Kidney tubule cell (primary cell): Measurements from ENCODE around the gene INKA2.

Source experiments
- DNase-seq: peaks from one replicate; pipeline ENCODE4 v3.0.0-alpha.2; 2018; ENCODE audit warnings: low spot score

Gene INKA2

DNA sequence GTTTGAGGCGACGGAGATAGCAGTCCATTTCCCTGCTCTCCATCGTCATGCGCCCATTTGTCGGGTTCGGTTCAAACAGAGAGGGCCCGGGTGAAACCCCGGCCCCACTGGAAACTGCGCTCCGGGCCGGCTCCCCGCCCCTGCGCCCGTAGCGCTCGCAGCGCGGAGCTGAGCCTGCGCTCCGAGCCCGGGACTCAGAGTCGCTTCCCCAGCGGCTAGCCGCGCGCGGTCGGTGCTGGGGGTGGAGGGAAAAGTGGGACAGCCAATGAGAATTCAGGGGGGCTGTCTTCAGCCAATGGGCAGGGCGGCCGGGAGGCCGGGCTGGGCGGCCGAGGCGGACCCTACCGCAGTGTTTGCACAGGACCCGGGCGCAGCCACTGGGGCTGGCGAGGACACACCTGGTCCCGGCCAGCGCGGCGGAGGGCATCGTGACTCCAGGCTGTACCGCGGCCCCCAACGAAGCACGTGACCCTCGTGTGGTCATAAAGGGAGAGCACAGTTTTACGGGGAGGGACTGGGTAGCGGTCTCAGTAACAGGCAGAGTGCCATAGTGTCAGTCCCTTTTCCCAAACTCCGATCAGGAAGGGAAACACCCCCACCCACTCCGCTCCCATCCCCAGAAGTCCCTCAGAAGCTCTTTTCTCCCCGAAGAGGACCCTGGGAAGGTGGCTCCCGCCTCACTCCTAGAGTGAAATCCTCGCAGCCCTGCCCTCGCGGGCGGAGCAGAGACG lies at the start of gene INKA2:
Gene INKA2 (minus strand): TSS at position 202 of the 731 bp plus-strand sequence. CDS start 153 bp downstream, at position 49.
- peak; percentile 88 for DNase-seq

DNA sequence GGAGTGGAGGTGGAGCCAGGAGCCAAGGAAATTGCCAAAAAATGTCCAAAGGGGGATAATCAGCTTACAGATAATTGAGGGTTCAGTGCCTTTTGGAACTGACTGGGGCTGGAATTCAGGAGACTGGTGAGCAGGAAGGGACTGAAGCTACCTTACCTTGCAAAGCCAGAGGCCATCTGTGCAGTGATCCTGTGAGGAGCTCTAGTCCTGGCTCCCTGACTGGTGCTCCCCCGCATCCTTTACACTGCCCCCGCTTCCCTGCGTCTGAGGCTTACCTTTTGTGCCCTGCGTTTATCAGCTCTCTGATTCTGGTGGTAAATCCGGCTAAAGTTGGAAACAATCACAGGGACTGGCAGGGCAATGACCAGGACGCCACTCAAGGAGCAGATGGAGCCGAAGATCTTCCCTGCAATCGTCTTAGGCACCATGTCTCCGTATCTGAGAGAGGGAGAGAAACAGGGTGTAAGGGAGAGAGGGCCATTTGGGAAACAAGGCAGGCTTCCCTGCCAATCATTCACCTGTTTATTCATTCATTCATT lies 47.5 kb upstream of the INKA2 start:
- DNase-seq, result no peak

DNA sequence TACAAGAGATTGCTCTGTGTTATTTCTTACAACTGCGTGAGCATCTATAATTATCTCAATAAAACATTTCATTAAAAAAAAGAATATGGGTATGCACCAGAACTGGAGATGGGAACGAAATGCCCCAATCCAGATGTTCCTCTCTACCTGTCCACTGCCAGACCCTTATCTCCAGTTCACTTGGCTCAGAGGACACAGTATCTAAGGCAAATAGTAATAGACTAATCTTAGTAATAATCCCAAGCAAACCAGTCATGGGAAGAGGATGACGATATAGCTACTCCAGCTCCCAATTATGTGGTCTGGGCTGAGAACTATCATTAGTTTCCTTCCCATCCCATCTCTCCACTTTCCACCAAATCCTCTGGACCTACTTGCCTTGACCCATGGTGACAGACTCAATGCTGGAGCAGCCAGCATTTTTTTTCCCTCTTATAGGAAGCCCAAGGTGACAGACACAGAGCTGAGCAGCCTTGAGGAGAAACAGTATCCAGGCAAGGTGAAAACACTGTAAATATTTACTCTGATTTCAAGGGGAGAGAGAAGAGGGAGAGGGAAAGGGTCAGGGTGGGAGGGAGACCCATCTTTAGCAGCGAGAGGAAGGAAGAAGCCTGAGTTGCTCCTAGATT lies 45.2 kb upstream of the INKA2 start:
- no peak for DNase-seq

DNA sequence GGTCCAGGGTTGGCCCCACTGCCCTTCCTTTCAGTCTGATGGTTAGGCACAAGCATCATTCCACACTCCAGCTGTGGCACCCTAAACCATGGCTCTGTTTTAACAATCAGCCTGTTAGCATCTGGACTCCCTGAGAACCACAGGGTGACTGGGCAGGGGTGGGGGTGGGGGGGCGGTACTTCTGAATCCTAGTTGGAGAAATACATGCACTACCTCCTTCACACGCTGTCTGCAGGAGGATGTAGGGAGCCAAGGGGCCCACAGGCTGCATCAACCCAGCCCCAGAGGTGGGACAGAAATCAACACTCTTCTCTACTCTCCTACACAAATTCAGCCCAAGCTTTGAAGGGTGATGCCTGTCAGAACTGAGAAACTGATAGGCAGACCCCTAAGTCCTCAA lies 40.4 kb upstream of the INKA2 start:
- DNase-seq, result no peak

DNA sequence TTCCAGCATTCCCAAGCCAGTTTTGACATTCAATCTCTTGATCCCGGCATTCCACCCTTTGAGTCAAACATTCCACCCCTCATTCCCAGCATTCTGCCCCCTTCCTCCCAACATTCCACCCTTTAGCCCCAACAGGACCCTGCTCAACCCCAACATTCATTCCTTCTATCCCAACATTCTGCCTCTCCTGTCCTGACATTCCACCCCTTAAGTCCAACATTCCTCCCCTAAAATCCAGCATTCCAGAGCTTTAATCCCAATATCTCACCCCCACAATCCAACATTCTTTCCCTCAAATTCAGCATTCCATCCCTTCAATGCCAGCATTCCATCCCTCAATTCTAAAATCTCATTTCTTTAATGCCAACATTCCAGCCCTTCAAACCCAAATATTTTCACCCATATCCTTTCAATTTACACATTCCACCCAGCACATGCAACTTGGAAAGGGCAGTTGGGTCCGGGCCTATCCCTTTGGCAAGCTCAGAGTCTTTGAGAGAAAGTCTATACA lies 39.4 kb upstream of the INKA2 start:
- DNase-seq, result no peak

DNA sequence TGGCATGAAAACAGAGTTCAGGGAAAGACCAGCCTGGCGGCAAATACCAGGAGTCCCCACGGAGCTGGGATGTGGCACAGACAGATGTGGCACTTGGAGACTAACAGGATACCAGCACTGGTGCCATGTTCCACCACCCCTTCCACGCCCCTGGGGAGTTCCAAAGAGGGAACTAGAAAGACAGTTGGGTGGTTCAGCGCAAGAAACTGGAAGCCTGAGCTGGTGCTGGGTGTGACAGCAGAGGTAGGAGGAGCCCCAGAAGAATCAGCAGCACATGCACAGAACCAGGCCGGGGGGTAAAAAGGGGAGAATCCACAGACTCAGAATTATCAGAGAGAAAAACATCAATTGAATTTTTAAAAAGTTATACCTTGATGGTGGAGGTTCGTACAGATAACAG lies 38.9 kb upstream of the INKA2 start:
- DNase-seq, result no peak

DNA sequence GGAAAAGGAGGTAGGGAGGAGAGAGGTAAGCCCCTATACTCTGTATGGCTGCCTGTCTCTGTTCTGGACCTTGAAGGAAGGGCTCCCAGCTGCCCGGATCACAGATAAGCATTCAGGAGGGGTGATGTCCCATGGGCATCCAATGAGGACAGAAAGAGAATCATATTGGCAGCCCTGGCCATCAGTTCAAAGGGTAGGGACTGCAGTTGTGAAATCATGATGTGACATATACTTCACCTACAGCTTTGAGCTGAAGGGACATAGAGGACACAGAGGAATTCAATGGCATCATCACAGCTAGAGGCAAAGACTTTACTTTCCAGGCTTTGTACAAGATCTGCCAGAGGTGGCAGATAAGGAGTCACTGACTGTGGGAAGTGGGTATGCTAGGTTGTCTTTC lies 38.1 kb upstream of the INKA2 start:
- no peak for DNase-seq

DNA sequence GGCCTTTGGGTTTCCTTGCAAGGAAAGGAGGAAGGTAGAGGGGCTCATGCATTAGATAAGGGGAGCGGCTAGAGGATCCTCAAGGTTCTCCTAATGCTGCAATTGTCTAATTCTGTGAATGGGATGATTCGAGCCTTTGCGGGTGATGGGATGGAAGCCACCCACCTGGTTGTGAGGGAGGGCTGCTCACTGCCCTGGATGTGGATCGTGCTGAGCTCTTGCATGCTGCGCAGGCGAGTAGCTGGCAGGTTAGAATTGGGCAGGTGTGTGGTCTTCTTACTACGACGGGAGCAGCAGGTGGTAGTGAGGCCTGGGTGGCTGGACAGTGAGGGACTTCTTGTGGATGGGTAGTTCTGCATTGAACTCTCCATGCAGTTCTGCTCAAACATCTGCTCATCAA lies 37.7 kb upstream of the INKA2 start:
- DNase-seq, result no peak

DNA sequence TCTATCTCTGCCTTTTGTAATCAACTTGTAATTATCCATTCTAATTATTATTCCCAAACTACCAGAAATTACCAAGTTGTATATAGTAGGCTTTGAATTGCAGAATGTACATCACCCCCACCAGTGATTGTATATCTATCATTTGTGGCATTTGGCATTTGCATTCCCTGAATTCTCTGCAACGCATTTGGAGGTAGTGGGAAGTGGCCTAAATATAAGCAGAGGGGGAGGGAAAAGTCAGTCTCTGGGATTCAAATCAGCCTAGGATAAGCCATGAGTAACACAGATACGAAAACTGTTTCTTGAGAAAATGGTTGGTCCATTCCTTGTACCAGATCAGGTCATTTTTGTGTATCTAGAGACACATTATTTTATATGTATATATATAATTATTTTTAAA lies 37.2 kb upstream of the INKA2 start:
- DNase-seq, result no peak

DNA sequence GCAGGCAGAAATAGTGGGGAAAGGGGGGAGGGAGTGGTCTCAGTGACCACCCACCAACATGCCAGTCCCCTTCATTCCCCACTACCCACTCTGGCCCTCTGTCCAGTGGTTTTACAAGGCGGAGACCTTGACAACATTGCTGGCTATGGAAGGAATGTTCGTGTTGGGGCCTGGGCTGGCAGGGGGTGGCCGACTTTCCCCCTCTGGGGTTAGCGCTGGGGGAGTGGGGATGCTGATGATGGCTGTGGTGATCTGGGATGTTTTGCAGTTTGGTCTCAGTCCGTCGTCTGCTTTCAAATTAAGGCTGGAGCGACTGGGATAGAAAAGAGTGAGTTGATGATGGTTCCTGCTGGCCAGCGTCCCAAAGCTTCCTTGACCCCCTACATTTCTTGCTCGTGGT lies 36.8 kb upstream of the INKA2 start:
- DNase-seq, result no peak

DNA sequence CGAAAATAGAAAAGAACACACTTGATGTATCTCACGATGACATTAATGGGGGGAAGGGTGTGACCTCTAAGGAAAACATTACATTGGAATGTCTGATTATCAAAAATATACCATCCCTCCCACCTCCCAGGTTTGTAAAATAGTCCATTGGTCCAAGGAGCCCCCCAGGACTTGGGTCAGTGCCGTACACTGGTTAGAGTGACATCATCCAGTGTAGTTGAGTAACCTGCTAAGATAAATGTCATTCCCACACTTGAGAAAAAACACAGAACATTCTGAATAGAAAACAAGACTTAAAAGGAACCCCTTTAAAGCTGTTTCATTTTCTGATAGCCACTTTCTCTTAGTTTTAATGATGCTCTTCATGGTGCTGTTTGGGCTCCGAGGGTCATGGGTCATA lies 31.7 kb upstream of the INKA2 start:
- no peak for DNase-seq

DNA sequence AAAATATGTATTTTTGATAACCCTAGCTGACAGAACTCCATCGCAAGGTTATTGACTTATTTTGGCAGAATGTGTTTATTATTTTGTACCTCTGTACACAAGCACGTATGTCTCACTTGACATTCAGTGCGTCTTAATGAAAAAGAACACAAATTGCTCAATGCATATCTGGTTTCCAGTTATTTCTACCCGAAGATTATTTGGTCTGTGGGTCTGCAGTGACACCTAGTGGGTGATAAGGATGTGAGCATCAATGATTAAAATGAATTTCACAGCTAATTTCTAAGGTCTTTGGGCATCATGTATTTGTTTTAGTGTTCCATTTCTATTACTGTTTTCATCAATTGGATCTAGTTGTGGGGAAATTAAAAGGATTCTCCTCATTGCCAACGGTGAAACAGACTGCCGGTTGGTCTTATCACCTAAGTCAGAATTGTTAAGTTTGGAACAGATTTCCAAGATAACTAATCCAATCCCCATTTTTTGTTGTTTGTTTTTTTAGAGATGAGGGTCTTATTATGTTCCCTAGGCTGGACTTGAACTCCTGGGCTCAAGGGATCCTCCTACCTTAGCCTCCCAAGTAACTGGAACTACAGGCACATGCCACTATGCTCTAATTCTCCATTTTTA lies 30.4 kb upstream of the INKA2 start:
- peak; percentile 71 for DNase-seq

DNA sequence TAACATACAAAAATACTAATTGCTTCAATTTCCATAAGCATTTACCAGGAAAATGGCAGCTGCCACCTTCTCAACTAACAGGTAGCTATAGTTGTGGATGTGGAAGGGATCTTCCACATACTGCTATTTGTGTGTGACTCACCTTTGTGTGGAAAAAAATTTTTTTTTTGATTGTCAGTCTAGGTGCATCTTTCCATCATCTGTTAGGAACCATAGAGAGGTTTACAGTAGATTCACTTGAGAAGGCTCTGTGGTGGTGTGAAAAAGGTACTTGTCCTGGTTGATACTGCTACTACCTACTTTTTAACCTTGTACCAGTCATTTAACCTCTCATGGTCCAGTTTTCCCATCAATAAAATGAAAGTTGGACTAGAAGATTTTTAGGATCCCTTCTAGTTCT lies 29.4 kb upstream of the INKA2 start:
- DNase-seq, result peak; percentile 12

DNA sequence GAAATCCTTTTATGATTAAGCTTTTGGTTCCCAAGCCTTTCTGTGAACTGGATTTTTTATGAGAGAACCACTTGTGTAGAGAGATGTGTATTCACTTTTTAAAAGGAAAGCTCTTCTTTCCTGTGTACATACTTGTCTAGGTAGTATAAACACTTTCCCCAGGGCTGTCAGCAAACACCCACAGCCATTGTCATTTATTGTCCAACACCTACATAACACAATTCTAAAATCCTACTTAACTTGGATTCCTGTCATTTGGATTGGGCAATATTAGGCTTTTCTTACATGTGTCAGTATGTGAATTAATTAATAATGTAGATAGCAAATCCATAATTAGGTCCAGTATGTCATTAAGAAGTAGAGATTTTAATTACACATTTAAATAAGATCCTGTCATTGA lies 28.8 kb upstream of the INKA2 start:
- DNase-seq, result no peak

DNA sequence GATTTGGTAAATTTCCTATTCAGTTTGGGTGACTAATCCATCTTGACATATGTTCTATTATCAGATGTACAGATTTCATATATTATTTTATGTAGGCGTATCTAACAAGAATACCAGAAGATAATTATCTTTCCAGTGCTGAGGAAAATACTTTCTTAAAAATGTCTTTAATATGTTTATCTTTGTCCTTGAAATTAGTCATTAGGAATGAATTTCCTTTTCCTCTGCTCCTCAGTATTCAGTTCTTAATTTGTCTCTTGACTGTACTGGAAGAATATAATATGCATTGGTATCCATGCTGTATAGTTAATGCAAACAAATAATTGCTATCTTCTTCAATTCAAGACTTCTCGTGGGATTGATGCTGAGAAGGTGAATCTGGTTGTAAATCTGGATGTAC lies 23.1 kb upstream of the INKA2 start:
- DNase-seq, result no peak

DNA sequence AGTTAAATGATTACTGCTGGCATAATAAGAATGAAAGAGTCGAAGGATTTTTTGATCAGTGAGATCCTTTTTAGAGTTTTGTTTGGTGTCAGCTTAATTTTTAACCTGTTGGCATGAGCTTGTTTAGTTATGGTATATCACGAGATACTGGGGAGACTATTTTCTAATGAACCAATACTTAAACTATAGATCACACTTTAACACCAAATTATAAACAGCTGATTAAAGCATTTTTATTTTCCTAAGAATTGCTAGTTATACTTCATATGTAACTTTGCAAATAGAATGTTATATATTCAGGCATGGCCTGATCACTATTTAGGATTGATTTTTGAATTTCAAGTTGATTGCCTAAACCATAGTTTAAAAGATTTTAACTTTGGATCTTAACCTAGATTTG lies 22.5 kb upstream of the INKA2 start:
- DNase-seq, result no peak

DNA sequence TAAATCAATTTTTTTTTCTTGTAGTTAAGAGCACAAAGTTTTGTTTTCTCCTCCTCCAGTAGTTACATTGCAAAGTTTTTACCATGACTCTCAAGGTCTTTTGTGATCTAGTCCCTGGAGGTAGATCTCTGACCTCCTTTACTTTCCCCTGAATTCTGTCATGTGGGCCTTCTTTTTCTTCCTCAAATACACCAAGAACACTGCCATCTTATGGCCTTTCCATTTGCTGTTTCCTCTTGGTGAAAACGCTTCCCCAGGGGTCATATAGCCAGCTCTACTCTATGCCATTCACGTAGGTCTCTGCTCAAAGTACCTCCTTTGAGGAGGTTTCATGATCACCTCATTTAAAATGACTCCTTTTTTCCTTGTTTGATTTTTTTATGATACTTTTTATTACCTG lies 19.2 kb upstream of the INKA2 start:
- DNase-seq, result no peak

DNA sequence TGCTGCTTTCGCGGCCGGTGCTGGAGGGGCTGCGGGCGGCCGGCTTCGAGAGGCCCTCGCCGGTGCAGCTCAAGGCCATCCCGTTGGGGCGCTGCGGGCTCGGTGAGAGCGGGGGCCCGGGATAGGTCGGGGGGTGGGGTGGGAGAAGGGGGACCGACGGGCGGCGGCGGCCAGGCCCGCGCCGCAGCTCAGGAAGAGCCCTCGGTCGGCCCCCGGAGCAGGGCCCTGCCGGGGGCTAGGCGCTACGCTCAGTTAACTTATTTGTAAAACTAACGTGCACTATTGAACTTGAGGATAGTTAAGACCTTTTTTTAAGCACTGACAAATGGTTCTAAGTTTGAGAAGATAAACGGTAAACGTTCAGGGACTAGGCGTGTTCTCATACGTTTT lies 16.9 kb upstream of the INKA2 start:
- DNase-seq, result no peak

DNA sequence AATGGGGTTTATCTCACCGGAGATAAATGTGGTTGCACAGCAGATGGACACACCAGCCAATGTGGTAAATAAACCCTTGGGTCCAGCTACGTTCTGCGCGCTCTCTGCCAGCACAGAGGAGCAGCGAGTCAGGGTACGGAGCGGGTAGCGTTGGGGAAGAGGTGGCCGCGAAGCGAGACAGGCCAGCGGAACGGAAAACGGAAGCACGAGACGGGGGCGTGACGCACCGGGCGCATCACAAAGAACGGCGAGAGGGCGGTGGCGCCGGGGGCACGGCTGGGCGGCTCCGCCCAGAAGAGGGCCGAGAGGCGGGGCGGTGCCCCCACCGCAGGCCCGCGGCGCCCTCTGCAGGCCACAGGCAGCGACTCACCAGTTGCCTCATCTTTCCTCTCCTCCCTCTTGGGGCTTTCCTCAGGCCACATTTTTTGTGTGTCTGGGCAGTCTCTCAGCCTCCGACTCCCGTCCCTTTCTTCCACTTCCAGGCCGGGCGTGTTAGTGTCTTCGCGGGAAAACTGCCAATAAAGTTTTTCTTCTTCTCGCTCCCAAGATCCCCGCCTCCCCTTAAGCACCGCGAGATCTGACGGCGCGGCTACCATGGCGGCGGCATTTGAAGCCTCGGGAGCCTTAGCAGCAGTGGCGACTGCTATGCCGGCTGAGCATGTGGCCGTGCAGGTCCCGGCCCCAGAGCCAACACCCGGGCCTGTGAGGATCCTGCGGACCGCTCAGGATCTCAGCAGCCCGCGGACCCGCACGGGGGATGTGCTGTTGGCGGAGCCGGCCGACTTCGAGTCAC lies 16.3 kb upstream of the INKA2 start, which contains the start of gene DDX20:
Gene DDX20 (plus strand): TSS at position 571 of the 793 bp plus-strand sequence. CDS start 24 bp downstream, at position 595.
- DNase-seq, result peak; percentile 97

DNA sequence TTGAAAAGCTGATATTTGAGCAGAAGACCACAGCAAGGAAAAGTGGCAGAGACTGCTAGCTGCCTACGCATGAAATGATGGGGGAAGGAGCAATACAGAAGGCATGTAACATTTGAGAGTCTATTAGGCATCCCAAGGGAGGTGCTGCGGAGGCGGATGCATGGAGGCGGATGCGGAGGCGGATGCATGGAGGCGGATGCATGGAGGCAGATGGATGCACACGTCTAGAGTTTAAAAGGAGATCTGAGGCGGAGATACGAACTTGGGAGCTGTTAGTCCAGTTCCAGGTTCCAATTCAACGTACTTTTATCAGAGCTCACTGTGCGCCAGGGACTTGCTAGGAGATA lies 15.8 kb upstream of the INKA2 start:
- DNase-seq, result peak; percentile 48

DNA sequence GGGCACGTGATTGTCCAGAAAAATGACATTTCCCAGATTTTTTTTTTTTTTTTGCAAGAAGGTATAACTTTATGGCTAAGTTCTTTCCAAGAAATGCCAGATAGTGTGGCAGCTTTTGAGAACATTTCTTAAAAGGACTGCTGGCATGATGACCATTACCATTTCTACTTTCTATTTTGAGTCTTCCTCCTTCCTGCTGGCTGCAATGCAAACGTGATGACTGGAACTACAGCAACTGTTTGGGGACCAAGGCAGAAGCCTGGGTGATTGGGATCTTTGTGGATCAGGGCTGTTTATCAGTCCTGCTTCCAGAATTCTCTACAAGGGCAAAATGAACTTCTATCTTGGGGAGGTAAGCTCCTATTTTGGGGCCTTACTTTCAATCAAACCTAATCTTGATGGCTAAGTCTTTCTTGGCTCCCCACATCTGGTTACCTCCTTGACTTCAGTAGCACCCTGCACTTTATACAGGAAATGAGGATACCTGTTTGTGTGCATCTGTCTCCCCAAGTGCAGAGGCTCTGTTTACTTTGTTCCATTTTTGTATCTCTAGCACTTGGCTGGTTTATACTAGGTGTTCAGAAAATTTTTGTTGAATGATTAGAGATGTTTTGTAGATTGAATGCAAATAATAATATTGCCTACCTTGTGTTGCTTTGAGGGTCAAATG lies 12.8 kb upstream of the INKA2 start:
- DNase-seq, result no peak

DNA sequence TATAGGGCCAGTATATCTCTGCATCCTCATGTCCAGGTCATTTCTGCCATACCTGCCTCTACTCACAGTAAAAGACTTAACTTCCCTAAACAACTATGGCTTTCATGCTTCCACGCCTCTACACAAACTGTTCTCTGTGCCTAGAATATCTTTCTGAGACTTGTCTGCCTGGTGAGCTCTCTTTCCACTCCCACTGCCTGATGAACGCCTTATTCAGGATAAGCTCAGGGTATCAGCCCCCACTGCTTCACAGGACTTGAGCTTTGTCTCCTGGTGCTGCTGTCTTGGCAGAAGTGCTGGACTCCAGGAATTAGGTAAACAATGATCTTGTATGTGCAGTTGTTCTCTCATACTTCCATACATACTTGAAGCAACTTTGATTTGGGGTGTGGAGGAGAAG lies 11.7 kb upstream of the INKA2 start:
- DNase-seq, result no peak
